Left hindlimb (tissue), 1 donor: ENCODE measurements around the gene TPPP.

Source experiments
- DNase-seq: peaks from one replicate; pipeline ENCODE4 v3.0.0-alpha.2; 2018

Gene TPPP

GRCh38 chr5:664343-664993 is 28.7 kb downstream of the TPPP start:
- no peak for DNase-seq

- no peak for DNase-seq
These were observed 29.5 kb downstream of the TPPP start for GRCh38 chr5:663436-664342.

- DNase-seq = no peak
These were observed 30.3 kb downstream of the TPPP start for GRCh38 chr5:662751-663435.

GRCh38 chr5:661891-662750 is 31.0 kb downstream of the TPPP start:
- DNase-seq = no peak

GRCh38 chr5:660491-661030 is 32.6 kb downstream of the TPPP start:
- DNase-seq = no peak

GRCh38 chr5:659496-660263 is 33.5 kb downstream of the TPPP start:
- DNase-seq = no peak

GRCh38 chr5:658103-658502 is 35.0 kb downstream of the TPPP start:
- no peak for DNase-seq

GRCh38 chr5:657570-657969 is 35.6 kb downstream of the TPPP start:
- DNase-seq = no peak

GRCh38 chr5:655406-655805 is 37.7 kb downstream of the TPPP start:
- DNase-seq = no peak

GRCh38 chr5:654071-654778 is 38.9 kb downstream of the TPPP start:
- DNase-seq = no peak

- DNase-seq = no peak
These were observed 40.3 kb downstream of the TPPP start for GRCh38 chr5:652773-653350.

- no peak for DNase-seq
These were observed 41.1 kb downstream of the TPPP start for GRCh38 chr5:652023-652515.

GRCh38 chr5:651296-652022 is 41.7 kb downstream of the TPPP start:
- DNase-seq = no peak

- no peak for DNase-seq
These were observed 45.4 kb downstream of the TPPP start for GRCh38 chr5:647727-648126.

- no peak for DNase-seq
These were observed 45.8 kb downstream of the TPPP start for GRCh38 chr5:647311-647710.

GRCh38 chr5:646396-647201 is 46.6 kb downstream of the TPPP start:
- DNase-seq = no peak

- no peak for DNase-seq
These were observed 47.7 kb downstream of the TPPP start for GRCh38 chr5:645421-645820.

- no peak for DNase-seq
These were observed 48.2 kb downstream of the TPPP start for GRCh38 chr5:644971-645370.

- DNase-seq = no peak
These were observed 48.6 kb downstream of the TPPP start for GRCh38 chr5:644509-644908.
